Measurements from ENCODE around the gene MKKS.

The MKKS gene

GRCh38 chr20:10433623-10434466 is at the start of gene MKKS:
Gene MKKS (minus strand): TSS chr20:10434222. CDS start chr20:10413514, 20,708 bp downstream.
- DNase-seq (ENCODE audit: low spot score) = peak; percentile 93

GRCh38 chr20:10483691-10484090 is 49.7 kb upstream of the MKKS start:
- DNase-seq (ENCODE audit: low spot score) = no peak

DNA sequence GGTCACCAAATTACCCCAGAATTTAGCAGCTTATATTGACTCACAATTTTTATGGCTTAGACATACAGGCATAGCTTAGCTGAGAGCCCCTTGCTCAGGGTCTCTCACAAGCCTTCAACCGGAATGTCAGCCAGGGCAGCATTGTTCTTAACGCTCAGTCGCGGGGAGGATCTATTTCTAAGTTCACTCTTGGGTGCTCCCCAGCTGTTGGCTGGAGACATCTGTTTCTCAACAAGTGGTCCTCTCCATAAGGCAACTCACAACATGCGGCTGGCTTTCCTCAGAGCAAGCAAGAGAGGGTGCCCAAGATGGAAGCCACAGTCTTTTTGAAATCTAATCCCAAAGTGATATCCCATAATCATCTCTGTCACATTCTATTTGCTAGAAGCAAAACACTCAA is 47.7 kb upstream of the MKKS start:
- no peak for DNase-seq (ENCODE audit: low spot score)

- DNase-seq (ENCODE audit: low spot score) = no peak
Observed at GRCh38 chr20:10478930-10479329, 44.9 kb upstream of the MKKS start.

GRCh38 chr20:10478205-10478604 is 44.2 kb upstream of the MKKS start:
- DNase-seq (ENCODE audit: low spot score) = no peak

DNA sequence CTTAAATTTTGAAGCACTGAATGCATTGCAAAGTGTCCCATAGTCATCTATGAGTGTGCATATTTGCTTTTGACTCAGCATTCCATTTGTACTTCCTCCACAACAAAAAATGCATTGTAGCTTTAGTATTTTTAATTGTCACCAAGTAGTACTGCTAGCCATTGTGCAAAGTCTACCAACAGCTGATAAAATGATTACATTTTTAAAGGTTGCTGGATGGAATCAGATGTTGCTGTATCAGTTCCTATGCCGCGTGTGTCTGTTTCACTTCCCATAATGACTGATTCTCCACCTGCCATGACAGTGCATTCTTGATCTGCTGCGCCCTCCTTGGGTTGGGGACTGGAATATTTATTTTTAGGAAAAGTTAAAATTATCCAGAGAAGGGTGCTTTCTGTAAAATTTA is 42.3 kb upstream of the MKKS start:
- peak; percentile 21 for DNase-seq (ENCODE audit: low spot score)

- DNase-seq (ENCODE audit: low spot score) = no peak
Observed at GRCh38 chr20:10475225-10475624, 41.2 kb upstream of the MKKS start.

DNA sequence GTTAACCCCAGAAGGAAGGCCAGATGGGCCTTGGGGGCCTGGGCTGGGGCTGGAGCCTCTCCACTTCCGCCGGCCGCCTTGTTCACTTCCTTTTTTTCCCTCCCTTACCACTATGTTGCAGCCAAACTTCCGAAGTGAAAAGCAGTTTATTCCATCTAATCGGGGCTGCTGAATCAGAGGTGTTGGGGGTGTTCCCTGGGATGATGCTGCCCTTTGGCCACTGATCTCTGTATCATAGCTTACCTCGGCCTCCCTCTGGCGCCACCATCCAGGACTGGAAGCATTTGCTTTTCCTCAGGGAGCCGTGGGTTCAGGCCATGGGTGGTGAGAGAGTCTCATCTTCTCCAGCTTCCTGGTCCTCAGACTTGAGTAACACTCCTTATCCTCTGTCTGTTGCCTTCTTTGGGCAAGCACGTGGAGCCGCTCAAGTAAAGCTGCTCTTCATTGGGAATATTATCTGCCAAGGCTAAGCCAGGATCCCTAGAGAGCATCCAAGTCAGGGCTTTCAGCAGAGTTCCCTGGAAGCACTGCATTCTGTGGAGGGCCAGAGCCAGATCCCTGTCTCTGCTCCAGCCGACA is 40.7 kb upstream of the MKKS start:
- no peak for DNase-seq (ENCODE audit: low spot score)

DNA sequence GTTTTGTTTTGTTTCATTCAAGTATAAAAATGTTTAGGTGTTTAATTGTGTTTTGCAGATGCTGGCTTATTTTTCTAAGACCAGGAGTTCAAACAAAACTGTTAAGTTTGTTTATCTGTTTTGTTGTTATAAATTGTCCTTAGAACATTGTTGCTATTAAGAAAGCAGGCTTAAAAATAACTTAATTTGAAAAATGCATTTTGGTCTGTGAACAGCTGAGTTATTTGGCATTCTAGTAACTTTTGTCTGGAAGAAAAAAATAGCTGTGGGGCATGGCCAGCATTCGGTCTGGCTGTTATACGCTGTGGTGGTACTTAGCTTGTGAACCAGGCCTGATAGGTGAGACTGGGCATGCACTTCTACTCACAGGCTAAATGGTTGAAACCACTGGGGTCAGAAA is 38.8 kb upstream of the MKKS start:
- no peak for DNase-seq (ENCODE audit: low spot score)

DNA sequence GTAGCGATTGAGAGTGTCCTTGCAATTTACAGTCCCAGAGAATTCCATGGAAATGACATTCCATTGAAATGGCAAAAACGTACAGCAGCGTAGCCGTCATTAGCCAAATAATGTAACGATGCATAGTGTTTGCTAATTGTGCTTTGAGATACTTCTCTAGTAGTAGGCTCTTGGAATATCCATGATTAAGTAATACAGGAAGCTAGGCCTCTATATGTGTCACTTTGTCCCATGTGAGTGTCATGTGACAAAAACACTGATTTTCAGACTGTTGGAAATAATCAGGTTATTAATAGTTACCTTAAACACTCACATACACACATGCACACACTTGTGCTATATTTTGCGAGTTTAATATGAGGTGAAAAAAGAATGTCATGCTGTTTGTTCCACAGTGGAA is 36.3 kb upstream of the MKKS start:
- DNase-seq (ENCODE audit: low spot score) = no peak

GRCh38 chr20:10469599-10469998 is 35.6 kb upstream of the MKKS start:
- DNase-seq (ENCODE audit: low spot score) = peak; percentile 70

DNA sequence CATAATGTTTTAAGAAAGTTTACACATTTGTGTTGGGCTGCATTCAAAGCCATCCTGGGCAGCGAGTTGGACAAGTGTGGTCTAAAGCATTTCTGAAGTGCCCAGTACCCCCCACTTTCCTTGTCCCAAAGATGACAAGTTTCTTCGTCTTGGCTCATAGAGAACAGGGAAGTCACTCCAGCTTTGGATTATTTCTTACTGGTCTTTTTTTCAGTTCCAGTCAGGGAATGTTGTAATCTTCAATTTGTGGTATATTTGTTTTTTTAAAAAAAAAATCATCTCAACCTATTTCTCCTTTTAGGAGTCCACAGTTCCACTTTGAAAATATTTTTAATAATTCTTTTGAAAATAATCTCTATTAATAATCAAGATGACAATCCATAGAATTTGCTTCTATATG is 35.0 kb upstream of the MKKS start:
- DNase-seq (ENCODE audit: low spot score) = no peak

- peak; percentile 37 for DNase-seq (ENCODE audit: low spot score)
Observed at GRCh38 chr20:10468340-10468845, 34.4 kb upstream of the MKKS start.

GRCh38 chr20:10467681-10468339 is 33.8 kb upstream of the MKKS start:
- peak; percentile 20 for DNase-seq (ENCODE audit: low spot score)

- DNase-seq (ENCODE audit: low spot score) = no peak
Observed at GRCh38 chr20:10466855-10467254, 32.8 kb upstream of the MKKS start.

GRCh38 chr20:10466325-10466724 is 32.3 kb upstream of the MKKS start:
- DNase-seq (ENCODE audit: low spot score) = no peak

DNA sequence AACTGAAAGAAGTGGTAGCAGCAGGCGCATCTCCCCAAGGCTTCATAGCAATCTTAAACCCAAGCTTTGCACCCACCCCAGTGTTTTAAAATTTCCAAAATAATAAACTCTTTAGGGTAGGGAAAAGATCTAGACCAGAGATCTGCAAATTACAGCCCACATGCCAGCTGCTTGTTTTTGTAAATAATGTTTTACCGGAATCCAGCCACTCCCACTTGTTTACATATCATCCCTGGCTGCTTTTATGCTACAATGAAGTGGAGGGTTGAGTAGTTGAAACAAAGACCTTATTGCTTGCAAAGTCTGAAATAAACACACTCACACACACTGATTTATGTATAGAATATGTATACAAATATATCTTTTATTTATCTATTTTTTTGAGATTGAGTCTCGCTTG is 31.1 kb upstream of the MKKS start:
- no peak for DNase-seq (ENCODE audit: low spot score)

- DNase-seq (ENCODE audit: low spot score) = no peak
Observed at GRCh38 chr20:10463622-10464021, 29.6 kb upstream of the MKKS start.

DNA sequence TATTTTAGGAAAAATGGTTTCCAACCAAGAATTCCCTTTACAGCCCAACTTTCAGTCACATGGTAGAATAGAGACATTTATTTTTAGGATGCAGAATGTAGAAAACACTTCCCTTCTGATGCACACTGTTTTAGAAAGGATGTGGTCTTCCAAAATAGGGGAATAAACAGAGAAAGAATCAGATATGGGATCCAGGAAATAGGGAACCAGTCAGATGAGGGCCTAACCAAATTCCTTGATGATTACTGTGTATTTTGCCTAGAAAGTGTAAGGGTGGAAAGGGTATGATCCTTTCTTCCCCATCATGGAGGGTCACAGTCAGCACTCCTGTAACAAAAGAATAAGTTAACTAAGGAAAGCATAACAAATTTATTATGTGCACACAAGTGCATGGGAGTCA is 28.5 kb upstream of the MKKS start:
- no peak for DNase-seq (ENCODE audit: low spot score)

DNA sequence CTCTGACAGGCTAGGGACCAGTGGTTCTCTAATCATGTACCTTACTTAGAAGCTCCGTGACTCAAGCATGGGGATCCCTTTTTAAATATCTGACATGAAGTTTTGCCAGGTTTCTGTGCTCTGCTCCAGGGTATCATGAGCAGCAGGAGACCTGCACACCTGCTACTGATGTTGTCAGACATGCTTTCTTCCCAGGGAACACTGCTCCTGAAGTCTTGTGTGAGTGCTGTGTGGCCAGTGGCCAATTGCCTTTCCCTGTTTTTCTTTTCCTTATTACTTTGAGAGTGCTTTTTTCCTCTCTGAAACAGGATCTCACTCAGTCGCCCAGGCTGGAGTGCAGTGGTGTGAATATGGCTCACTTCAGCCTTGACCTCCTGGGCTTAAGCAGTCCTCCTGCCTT is 27.5 kb upstream of the MKKS start:
- no peak for DNase-seq (ENCODE audit: low spot score)

DNA sequence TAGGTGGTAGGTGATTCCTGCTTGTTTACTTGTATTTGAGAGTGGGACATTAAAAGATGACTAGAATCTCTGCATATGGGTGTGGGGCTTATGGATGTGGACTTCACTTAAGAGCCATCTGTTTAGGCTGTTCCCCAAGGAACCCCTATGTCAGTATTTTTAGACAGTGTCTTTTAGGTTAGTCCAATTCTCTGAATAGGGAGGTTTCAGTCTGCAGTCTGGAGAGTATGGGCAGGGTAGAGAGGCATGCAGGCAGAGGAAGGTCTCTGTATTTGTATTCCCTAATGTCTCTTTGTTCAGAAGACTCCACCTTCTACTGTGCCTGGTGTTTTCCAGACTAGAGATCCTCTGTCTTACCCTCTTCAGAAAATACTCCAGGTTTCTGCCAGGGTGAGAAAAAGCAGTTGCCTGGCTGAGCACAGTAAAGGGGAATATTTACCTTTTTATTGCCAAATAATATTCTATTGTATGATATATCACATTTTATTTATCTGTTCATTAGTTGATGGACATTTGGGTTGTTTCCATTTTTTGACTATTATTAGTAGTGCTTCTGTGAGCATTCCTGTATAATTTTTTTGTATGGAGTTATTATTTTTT is 20.2 kb upstream of the MKKS start:
- DNase-seq (ENCODE audit: low spot score) = no peak

- no peak for DNase-seq (ENCODE audit: low spot score)
Observed at GRCh38 chr20:10453241-10453640, 19.2 kb upstream of the MKKS start.

GRCh38 chr20:10449270-10449669 is 15.2 kb upstream of the MKKS start:
- no peak for DNase-seq (ENCODE audit: low spot score)

Data from kidney tubule cell (primary cell).